Tibial nerve (tissue), 4 donors: Measurements from ENCODE around the gene ZNF772.

Source experiments
- CTCF ChIP-seq, 5 experiments: fragments of 200-600 bp in 3 of 5; fragments of 450-650 bp in 2 of 5; sonication (generic) in 3 of 5; IDR thresholded peaks; one replicate each; pipeline ENCODE4 v1.5.1; 2016 to 2019; ENCODE audit warnings: antibody characterized with exemption in 5 of 5, mild to moderate bottlenecking in 3 of 5, moderate library complexity in 2 of 5
- EP300 ChIP-seq, 2 donors: sonication (generic); formaldehyde crosslinking; IDR thresholded peaks; one replicate each; pipeline ENCODE4 v1.6.1; 2017; ENCODE audit warnings: antibody characterized with exemption in 2 of 2, mild to moderate bottlenecking in 1 of 2
- POLR2A ChIP-seq, 2 donors: fragments of 450-650 bp; IDR thresholded peaks; one replicate each; pipeline ENCODE4 v1.6.1; 2017; ENCODE audit warnings: antibody characterized with exemption in 2 of 2, mild to moderate bottlenecking in 2 of 2, moderate library complexity in 2 of 2

GRCh38 chr19:57438925-57439324 lies 38.4 kb downstream of the ZNF772 start:
- TF ChIP-seq CTCF (IDR thresholded peaks at IDR 0.05) (no peak), POLR2A (IDR thresholded peaks at IDR 0.05) (no peak), EP300 (IDR thresholded peaks at IDR 0.05) (no peak)
